KMS-11 (cell line): ENCODE results near the gene ITGB3.

ENCODE experiments used
- H2AFZ ChIP-seq: fragments of 200-600 bp; sonication (generic); 2 replicates; pipeline ENCODE4 v1.6.1; 2016; ENCODE audit warnings: antibody characterized with exemption, mixed run types, low read depth
- H3K27ac ChIP-seq: fragments of 200-600 bp; sonication (generic); 2 replicates; pipeline ENCODE4 v1.6.1; 2016; ENCODE audit warnings: mild to moderate bottlenecking, mixed run types
- H3K27me3 ChIP-seq: fragments of 200-600 bp; sonication (generic); 2 replicates; pipeline ENCODE4 v1.6.1; 2017; ENCODE audit warnings: mild to moderate bottlenecking, low read depth, mixed run types, moderate library complexity; ENCODE audit not compliant: insufficient read depth
- H3K36me3 ChIP-seq: fragments of 200-600 bp; sonication (generic); 2 replicates; pipeline ENCODE4 v1.6.1; 2017; ENCODE audit warnings: mild to moderate bottlenecking, mixed run types; ENCODE audit not compliant: insufficient read depth
- H3K4me1 ChIP-seq: fragments of 200-600 bp; sonication (generic); 2 replicates; pipeline ENCODE4 v1.6.1; 2016; ENCODE audit warnings: mild to moderate bottlenecking, low read depth, mixed run types; ENCODE audit not compliant: poor library complexity, severe bottlenecking
- H3K4me2 ChIP-seq: fragments of 200-600 bp; sonication (generic); 2 replicates; pipeline ENCODE4 v1.7.0; 2016; ENCODE audit warnings: mild to moderate bottlenecking, mixed run types
- H3K4me3 ChIP-seq: fragments of 200-600 bp; sonication (generic); IDR thresholded peaks from 2 replicates; pipeline ENCODE4 v1.6.1; 2017; ENCODE audit warnings: low read depth, low read length, mixed read lengths; ENCODE audit not compliant: insufficient read depth
- H3K79me2 ChIP-seq: fragments of 200-600 bp; sonication (generic); 2 replicates; pipeline ENCODE4 v1.6.1; 2016; ENCODE audit warnings: low read depth, mixed run types; ENCODE audit not compliant: insufficient read depth
- H3K9ac ChIP-seq: fragments of 200-600 bp; sonication (generic); 2 replicates; pipeline ENCODE4 v1.6.1; 2016; ENCODE audit warnings: mild to moderate bottlenecking, mixed run types
- H4K20me1 ChIP-seq: fragments of 200-600 bp; sonication (generic); 2 replicates; pipeline ENCODE4 v1.6.1; 2016; ENCODE audit warnings: mild to moderate bottlenecking, mixed run types; ENCODE audit not compliant: insufficient read depth
- TF ChIP-seq, protein P1 (sequence below): fragments of 200-600 bp; sonication (generic); conservative IDR thresholded peaks from 2 replicates; pipeline ENCODE4 v1.6.1; 2017; ENCODE audit warnings: low read depth, mild to moderate bottlenecking, antibody characterized with exemption, low read length, moderate library complexity, mixed read lengths

The ITGB3 gene

DNA sequence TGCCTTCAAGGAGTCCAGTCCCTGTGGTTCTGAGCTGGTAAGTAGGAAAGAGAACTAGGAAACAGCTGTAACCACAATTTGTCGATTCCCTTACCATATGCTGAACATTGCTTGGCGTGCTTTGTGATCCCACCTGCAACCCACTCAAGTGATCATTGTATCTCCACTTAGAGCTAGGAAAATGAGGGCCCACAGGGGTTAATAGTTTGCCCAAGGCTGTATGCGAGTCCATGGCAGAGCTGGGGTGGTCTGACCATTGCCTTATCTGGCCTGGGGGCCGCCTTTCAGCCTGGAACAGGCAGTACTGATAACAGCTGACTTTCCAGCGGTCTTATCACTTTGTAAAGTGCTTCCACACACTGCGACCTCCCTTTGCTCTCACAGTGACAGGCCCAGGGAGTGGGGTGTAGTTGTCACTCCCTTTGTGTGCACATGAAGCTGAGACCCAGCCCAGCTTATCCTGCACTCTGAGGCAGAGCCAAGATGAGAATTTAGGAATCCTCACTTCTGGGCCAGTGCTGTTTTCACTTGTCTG, 34.7 kb upstream of the ITGB3 start:
- Histone ChIP-seq H3K27ac (no peak overlapping the region), H2AFZ (no peak overlapping the region), H3K79me2 (no peaks in the 10 kb centered on the region), H3K4me1 (peaks cover 7% of the 10 kb centered on the region), H3K36me3 (no peaks in the 10 kb centered on the region), H3K4me2 (no peak overlapping the region), H3K4me3 (no peak overlapping the region), H4K20me1 (no peaks in the 10 kb centered on the region), H3K9ac (no peak overlapping the region), H3K27me3 (no peaks in the 10 kb centered on the region)
- TF ChIP-seq, protein P1, sequence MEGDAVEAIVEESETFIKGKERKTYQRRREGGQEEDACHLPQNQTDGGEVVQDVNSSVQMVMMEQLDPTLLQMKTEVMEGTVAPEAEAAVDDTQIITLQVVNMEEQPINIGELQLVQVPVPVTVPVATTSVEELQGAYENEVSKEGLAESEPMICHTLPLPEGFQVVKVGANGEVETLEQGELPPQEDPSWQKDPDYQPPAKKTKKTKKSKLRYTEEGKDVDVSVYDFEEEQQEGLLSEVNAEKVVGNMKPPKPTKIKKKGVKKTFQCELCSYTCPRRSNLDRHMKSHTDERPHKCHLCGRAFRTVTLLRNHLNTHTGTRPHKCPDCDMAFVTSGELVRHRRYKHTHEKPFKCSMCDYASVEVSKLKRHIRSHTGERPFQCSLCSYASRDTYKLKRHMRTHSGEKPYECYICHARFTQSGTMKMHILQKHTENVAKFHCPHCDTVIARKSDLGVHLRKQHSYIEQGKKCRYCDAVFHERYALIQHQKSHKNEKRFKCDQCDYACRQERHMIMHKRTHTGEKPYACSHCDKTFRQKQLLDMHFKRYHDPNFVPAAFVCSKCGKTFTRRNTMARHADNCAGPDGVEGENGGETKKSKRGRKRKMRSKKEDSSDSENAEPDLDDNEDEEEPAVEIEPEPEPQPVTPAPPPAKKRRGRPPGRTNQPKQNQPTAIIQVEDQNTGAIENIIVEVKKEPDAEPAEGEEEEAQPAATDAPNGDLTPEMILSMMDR = no peak

DNA sequence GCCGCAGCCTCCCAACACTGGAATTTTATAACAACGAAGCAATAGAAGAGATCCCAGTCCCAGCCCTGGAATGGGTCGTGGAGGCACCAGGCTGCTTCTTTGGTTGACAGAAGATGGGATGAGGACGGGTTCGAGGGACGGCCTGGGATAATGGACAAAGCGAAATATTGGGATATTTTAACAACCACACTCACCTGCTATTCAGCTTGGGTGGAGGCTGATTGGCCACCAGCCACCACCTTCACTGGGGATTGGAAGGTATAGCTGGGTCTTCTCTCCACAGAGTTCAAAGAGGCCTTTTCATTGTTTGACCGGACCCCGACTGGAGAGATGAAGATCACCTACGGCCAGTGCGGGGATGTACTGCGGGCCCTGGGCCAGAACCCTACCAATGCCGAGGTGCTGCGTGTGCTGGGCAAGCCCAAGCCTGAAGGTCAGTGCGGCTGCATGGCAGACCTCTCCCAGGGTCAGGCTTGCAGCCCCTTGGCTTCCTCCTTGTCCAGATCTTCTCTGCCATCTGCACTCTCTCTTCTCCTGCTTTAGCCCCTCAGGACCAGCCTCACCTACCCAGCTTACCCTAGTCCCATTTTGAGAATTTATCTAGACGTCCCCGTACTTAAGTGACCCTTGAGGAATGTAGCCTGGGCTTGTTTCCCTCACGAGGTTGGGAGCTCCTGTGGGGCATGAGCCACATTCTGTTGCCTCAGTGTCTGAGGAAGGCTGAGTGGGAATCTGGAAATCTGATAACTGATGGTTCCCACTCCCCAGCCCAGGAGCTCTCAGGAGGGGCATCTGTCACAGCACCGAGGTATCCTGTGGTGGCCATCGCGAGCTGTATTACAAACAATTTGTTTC, 33.8 kb upstream of the ITGB3 start:
- Histone ChIP-seq H3K36me3 (no peaks in the 10 kb centered on the region), H3K27ac (no peak overlapping the region), H4K20me1 (no peaks in the 10 kb centered on the region), H3K27me3 (no peaks in the 10 kb centered on the region), H3K4me3 (no peak overlapping the region), H2AFZ (no peak overlapping the region), H3K4me1 (peaks cover 7% of the 10 kb centered on the region), H3K4me2 (no peak overlapping the region), H3K9ac (no peak overlapping the region), H3K79me2 (no peaks in the 10 kb centered on the region)
- TF ChIP-seq, protein P1 = no peak

DNA sequence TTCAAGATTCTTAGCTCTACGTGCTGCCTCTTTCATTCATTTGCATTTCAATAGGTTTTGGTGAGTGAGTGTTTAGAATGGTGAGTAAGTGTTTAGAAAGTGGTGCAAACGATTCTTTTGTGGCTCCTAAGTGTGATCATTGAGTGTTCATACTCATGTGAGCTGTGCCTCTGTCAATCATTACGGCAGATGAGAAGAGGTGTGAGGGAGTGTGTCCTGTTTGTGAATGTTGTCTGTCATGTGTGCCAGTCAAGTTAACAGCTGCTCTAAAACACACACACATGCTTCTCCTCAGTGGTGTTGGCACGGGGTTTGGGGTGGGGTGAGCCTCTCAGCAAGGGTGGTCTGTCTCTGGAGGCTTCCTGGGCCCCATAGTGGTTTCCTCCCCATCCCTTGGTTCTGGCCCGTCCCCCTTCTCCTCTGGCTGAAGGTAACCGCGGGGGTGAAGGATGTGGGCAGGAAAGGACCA, 33.1 kb upstream of the ITGB3 start:
- no peaks in the 10 kb centered on the region for H3K27me3 ChIP-seq
- H3K9ac ChIP-seq = no peak overlapping the region
- no peak overlapping the region for H3K27ac ChIP-seq
- peaks cover 7% of the 10 kb centered on the region for H3K4me1 ChIP-seq
- H3K4me2 ChIP-seq = no peak overlapping the region
- TF ChIP-seq, protein P1 = no peak
- no peaks in the 10 kb centered on the region for H3K36me3 ChIP-seq
- H3K79me2 ChIP-seq = no peaks in the 10 kb centered on the region
- H3K4me3 ChIP-seq = no peak overlapping the region
- H2AFZ ChIP-seq = no peak overlapping the region
- H4K20me1 ChIP-seq = no peaks in the 10 kb centered on the region

DNA sequence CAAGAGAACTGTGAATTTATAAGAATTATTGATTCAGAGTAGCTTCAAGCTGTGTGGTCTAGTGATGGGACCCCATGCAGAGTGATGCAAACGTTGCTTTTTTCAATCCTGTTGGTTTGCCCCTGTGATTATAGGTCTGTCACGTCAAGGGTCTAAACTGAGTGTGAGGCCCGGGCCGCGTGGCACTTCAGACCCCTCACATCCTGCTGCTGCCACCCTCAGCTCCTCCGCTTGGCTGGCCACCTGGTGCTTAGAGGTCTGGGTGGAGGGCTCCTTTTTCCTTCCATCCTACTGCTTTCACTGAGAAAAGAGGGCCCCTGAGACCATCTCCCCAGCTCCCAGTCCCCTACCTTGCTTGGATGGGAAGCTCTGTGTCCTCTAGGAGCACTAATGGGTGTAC, 32.5 kb upstream of the ITGB3 start:
- Histone ChIP-seq H3K79me2 (no peaks in the 10 kb centered on the region), H3K36me3 (no peaks in the 10 kb centered on the region), H4K20me1 (no peaks in the 10 kb centered on the region), H2AFZ (no peak overlapping the region), H3K9ac (no peak overlapping the region), H3K27ac (no peak overlapping the region), H3K4me3 (no peak overlapping the region), H3K4me2 (no peak overlapping the region), H3K4me1 (peaks cover 7% of the 10 kb centered on the region), H3K27me3 (no peaks in the 10 kb centered on the region)
- TF ChIP-seq, protein P1 = no peak
